IgD-negative memory B cell (primary cell): ENCODE measurements around the gene LRRFIP2. TPM values are rescaled to one million over a fixed set of nuclear protein-coding genes. Genes with fewer than 3 reads are reported as not detected.
A peak's percentile ranks its signal among the peaks of the same experiment; 100 is the strongest.
"Not testable (repeated sequence)": the region's sequence is repeated elsewhere in the genome, so short reads cannot be mapped to it uniquely, and the experiment has no call there.

Experiments used
- H3K27ac Mint-ChIP-seq, 3 donors: one replicate each; pipeline ENCODE4 v1.8.0; 2020 to 2022; ENCODE audit warnings: mild to moderate bottlenecking in 3 of 3, mixed read lengths in 3 of 3, moderate library complexity in 1 of 3
- H3K27me3 Mint-ChIP-seq: one replicate; pipeline ENCODE4 v1.8.0; 2021; ENCODE audit warnings: mixed read lengths
- H3K36me3 Mint-ChIP-seq: one replicate; pipeline ENCODE4 v1.8.0; 2020; ENCODE audit warnings: mild to moderate bottlenecking, mixed read lengths
- H3K4me1 Mint-ChIP-seq, 3 donors: one replicate each; pipeline ENCODE4 v1.8.0; 2020 to 2022; ENCODE audit warnings: mixed read lengths in 3 of 3, mild to moderate bottlenecking in 1 of 3
- H3K4me3 Mint-ChIP-seq, 4 donors: one replicate each; pipeline ENCODE4 v1.8.0; 2020 to 2022; ENCODE audit warnings: mild to moderate bottlenecking in 4 of 4, mixed read lengths in 4 of 4, moderate library complexity in 3 of 4
- H3K9me3 Mint-ChIP-seq, 3 donors: one replicate each; pipeline ENCODE4 v1.8.0; 2020 to 2021; ENCODE audit warnings: mixed read lengths in 3 of 3, mild to moderate bottlenecking in 1 of 3
- polyA plus RNA-seq: library from polyadenylated mRNA; unstranded; fragments of 300-500 nt; fragmentation: Illumina TruSeq; gene quantifications from one replicate; pipeline ENCODE4 v1.2.3, GENCODE V29; 2021

Gene LRRFIP2
- polyA plus RNA-seq, 1 donor from 2014 or later, result 22.0 TPM

DNA sequence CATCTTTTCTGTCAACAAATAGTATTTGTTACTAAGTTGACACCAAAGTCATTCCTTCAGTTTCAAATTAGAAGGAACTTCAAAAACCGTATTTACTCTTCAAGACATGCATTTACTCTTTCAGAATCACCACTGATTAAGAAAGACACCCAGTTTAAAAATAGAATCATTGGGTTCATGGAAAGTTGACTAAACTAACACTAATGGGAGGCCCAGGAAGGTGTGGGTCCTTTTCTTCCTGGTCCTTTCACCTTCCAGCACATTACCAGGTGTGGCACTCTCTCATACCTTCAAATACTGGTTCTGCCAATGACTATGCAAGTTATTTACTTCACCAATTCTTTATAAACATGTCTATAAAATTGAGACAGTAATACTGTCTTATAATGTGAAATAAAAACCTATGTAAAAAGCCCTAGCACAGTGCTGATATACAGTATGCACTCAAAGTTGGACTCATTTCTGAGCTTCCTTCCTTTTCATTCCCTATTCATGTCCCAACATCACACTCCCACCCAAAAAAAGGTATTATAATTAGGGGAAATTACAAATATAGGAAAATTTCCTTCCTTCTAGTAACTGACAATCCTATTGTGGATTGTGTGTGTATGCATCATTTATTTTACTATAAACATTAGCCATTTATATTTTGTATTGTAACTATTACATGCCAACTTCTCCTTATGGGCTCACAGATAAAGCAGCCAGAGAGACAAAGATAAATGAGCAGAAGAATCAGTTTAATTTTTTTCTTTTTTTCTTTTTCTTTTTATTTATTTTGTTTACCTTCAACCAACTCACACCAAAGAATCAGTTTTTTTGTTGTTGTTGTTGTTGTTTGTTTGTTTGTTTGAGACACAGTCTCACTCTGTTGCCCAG, 48.9 kb downstream of the LRRFIP2 start:
- Mint-ChIP-seq H3K4me3 (no peak overlapping the region), H3K27me3 (no peaks in the 10 kb centered on the region), H3K36me3 (peaks cover 17% of the 10 kb centered on the region)

DNA sequence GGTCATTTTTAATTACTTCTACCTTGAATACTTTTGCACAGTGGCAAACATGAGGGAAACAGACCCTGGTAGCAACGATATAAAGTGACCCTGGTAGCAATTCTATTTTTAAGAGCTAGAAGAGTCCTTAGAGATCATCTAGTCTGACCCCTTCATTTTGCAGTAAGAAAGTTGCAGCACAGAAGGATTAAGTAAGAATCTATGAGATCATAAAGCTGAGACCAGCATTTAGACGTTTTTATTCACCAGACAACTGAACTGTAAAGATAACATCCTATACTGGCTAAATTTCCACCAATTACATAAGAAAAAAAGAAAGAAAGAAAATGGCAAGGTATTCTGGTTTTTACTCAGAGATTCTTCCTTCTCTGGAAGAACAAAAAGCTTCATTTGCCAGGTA, 49.9 kb downstream of the LRRFIP2 start:
- Mint-ChIP-seq H3K9me3 (peaks cover 0 to 4% (median 2%) of the 10 kb centered on the region in 3 donors), H3K27ac (no peak overlapping the region), H3K36me3 (peaks cover 12% of the 10 kb centered on the region), H3K4me1 (no peaks in the 10 kb centered on the region), H3K4me3 (no peak overlapping the region), H3K27me3 (no peaks in the 10 kb centered on the region)

More for the DNA sequence above, 48.9 kb downstream of the LRRFIP2 start:
- H3K27ac Mint-ChIP-seq, result no peak overlapping the region
- peaks cover 0 to 4% (median 2%) of the 10 kb centered on the region in 3 donors for H3K9me3 Mint-ChIP-seq
- peaks cover 0 to 3% (median 2%) of the 10 kb centered on the region in 3 donors for H3K4me1 Mint-ChIP-seq

- H3K27me3 Mint-ChIP-seq, result no peaks in the 10 kb centered on the region
- H3K4me1 Mint-ChIP-seq, result peaks cover 0 to 4% (median 0%) of the 10 kb centered on the region in 3 donors
- peaks cover 12% of the 10 kb centered on the region for H3K36me3 Mint-ChIP-seq
These were observed 51.1 kb downstream of the LRRFIP2 start for GRCh38 chr3:37123292-37123691.

DNA sequence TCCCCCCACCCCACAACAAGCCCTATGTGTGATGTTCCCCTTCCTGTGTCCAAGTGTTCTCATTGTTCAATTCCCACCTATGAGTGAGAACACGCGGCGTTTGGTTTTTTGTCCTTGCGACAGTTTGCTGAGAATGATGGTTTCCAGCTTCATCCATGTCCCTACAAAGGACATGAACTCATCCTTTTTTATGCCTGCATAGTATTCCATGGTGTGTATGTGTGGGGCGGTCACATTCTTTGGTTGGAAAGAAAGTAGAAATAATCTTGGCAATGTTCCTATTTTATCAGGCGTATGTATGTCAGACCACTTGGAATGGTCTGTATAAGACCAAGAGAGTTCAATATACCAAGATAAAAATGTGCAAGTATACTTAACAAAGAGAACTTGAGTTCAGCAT, 52.3 kb downstream of the LRRFIP2 start:
- H3K4me1 Mint-ChIP-seq, H3K27ac Mint-ChIP-seq, H3K27me3 Mint-ChIP-seq, H3K4me3 Mint-ChIP-seq, H3K9me3 Mint-ChIP-seq: not testable (repeated sequence)
- peaks cover 12% of the 10 kb centered on the region for H3K36me3 Mint-ChIP-seq

More at GRCh38 chr3:37123292-37123691, 51.1 kb downstream of the LRRFIP2 start:
- Mint-ChIP-seq H3K4me3 (no peak overlapping the region), H3K27ac (no peak overlapping the region), H3K9me3 (peaks cover 0 to 4% (median 2%) of the 10 kb centered on the region in 3 donors)

GRCh38 chr3:37118163-37118562, 56.2 kb downstream of the LRRFIP2 start:
- peaks cover 7% of the 10 kb centered on the region for H3K36me3 Mint-ChIP-seq
- peaks cover 0 to 4% (median 2%) of the 10 kb centered on the region in 3 donors for H3K9me3 Mint-ChIP-seq
- H3K4me3 Mint-ChIP-seq, result no peak overlapping the region
- peaks cover 0 to 4% (median 0%) of the 10 kb centered on the region in 3 donors for H3K4me1 Mint-ChIP-seq
- peak overlapping the region in 1 of 3 donors; percentile 76 for H3K27ac Mint-ChIP-seq
- no peaks in the 10 kb centered on the region for H3K27me3 Mint-ChIP-seq

GRCh38 chr3:37117548-37117947, 56.8 kb downstream of the LRRFIP2 start:
- no peak overlapping the region for H3K4me3 Mint-ChIP-seq
- no peaks in the 10 kb centered on the region for H3K27me3 Mint-ChIP-seq
- peaks cover 0 to 4% (median 0%) of the 10 kb centered on the region in 3 donors for H3K4me1 Mint-ChIP-seq
- no peak overlapping the region for H3K27ac Mint-ChIP-seq
- H3K36me3 Mint-ChIP-seq, result peaks cover 7% of the 10 kb centered on the region
- H3K9me3 Mint-ChIP-seq, result peaks cover 0 to 4% (median 2%) of the 10 kb centered on the region in 3 donors

DNA sequence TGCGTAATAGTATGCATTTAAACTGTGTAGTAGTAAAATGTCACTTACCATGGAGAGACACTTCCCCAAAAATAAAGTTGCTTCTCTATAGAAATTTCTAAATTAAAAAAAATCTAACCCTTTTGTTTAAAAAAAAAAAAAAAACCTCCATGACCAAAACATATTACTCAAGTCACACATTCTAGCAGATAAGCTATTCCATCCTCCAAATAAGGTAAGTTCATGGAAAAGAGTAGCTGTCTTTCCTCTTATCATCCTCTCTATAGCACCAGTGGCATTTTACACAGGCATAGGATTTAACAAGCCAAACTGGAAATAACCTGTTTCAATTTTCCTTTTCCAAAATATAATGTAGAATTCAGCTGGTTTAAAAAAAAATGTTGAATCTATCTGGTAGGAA, 57.4 kb downstream of the LRRFIP2 start:
- peaks cover 3% of the 10 kb centered on the region for H3K36me3 Mint-ChIP-seq
- no peak overlapping the region for H3K4me3 Mint-ChIP-seq
- H3K9me3 Mint-ChIP-seq, result peaks cover 0 to under 1% (median 0%) of the 10 kb centered on the region in 3 donors
- H3K4me1 Mint-ChIP-seq, result peaks cover 0 to 4% (median 0%) of the 10 kb centered on the region in 3 donors
- no peaks in the 10 kb centered on the region for H3K27me3 Mint-ChIP-seq
- H3K27ac Mint-ChIP-seq, result no peak overlapping the region

DNA sequence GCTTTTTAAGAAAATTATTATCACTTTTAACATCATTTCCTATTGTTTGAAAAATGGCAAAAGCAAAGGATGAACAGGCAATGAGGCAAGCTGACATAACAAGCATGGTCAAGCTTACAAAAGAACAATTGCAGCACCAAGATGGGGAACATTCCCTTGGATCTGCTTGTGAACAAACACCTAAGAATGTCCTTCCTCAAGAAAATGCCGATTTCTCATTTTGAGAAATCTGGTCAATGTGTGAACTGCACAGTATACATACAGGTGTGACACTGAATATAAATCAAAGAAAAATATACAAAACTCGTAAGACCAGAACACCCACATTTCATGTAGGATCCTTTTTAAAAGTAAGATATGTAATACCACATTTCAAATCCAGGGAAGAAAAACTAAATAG, 58.9 kb downstream of the LRRFIP2 start:
- Mint-ChIP-seq H3K9me3 (no peaks in the 10 kb centered on the region), H3K36me3 (peaks cover 2% of the 10 kb centered on the region), H3K4me1 (peaks cover 0 to 4% (median 1%) of the 10 kb centered on the region in 3 donors), H3K4me3 (no peak overlapping the region), H3K27me3 (no peaks in the 10 kb centered on the region), H3K27ac (no peak overlapping the region)

DNA sequence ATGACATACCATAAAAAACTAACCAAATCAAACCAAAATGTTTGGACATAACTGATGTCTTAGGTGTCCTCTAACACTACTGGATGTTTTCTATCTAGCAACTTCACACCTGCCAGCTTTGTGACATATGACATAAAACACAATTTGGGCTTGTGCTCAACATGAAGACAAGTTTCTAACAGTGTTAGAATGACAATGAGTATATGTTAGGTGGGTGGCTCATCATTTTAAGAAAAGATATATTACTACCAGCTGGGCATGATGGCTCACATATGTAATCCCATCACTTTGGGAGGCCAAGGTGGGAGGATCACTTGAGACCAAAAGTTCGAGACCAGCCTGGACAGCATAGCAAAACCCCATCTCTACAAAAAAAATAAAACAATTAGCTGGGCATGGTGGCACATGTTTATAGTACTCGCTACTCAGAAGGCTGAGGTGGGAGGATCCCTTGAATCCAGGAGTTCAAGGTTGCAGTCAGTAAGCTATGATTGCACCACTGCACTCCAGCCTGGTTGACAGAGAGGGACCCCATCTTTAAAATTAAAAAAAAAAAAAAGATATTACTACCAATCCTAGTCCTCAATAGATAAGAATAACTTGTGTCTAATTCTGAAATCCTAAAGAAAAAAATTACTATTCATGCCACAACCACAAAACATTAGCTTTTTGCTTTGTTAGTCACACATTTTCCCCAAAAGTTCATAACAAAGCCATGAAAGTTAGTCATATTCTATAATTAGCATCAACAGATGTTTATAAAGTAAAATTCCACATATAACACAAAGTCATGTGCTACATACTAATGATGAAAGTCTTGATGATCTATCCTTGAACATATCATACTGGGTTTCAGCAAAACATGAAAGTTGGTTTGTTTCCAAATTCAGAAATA, 59.9 kb downstream of the LRRFIP2 start:
- Mint-ChIP-seq H3K9me3 (no peaks in the 10 kb centered on the region), H3K36me3 (peaks cover 2% of the 10 kb centered on the region), H3K27ac (no peak overlapping the region)

GRCh38 chr3:37112987-37113386, 61.4 kb downstream of the LRRFIP2 start:
- Mint-ChIP-seq H3K9me3 (no peaks in the 10 kb centered on the region), H3K27me3 (no peaks in the 10 kb centered on the region), H3K36me3 (peaks cover 6% of the 10 kb centered on the region), H3K4me1 (peaks cover 0 to 1% (median 0%) of the 10 kb centered on the region in 3 donors), H3K27ac (no peak overlapping the region), H3K4me3 (no peak overlapping the region)

More for the DNA sequence above, 59.9 kb downstream of the LRRFIP2 start:
- Mint-ChIP-seq H3K4me1 (peaks cover 0 to 4% (median 1%) of the 10 kb centered on the region in 3 donors), H3K4me3 (no peak overlapping the region), H3K27me3 (no peaks in the 10 kb centered on the region)

- Mint-ChIP-seq H3K27ac (no peak overlapping the region), H3K9me3 (no peaks in the 10 kb centered on the region), H3K4me1 (peaks cover 0 to 2% (median 0%) of the 10 kb centered on the region in 3 donors), H3K4me3 (no peak overlapping the region), H3K27me3 (no peaks in the 10 kb centered on the region), H3K36me3 (peaks cover 8% of the 10 kb centered on the region)
These were observed 63.2 kb downstream of the LRRFIP2 start for GRCh38 chr3:37111199-37111598.

DNA sequence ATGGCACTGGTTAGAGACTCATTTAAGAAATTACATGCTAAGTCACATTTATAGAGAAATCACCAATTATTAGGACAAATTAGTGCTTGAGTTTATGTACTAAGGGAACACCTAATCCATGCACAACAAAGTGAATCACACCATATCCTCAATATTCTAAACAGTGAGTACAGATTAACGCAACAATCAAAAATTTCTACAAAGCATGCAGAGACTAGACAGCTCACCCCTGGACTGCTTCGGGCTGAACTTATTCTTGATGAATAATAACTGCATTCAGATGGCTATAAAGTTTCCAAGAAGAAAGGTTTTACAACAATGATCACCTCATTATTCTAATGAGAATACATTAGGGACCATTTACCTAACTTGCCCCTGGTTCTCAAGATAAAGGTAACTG, 66.5 kb downstream of the LRRFIP2 start:
- Mint-ChIP-seq H3K4me3 (no peak overlapping the region), H3K36me3 (peaks cover 7% of the 10 kb centered on the region), H3K27me3 (no peaks in the 10 kb centered on the region), H3K4me1 (peaks cover 0 to 3% (median 3%) of the 10 kb centered on the region in 3 donors), H3K27ac (no peak overlapping the region), H3K9me3 (no peaks in the 10 kb centered on the region)

- no peaks in the 10 kb centered on the region for H3K9me3 Mint-ChIP-seq
- H3K4me3 Mint-ChIP-seq, result no peak overlapping the region
- H3K4me1 Mint-ChIP-seq, result peaks cover 1 to 4% (median 3%) of the 10 kb centered on the region in 3 donors
- no peaks in the 10 kb centered on the region for H3K27me3 Mint-ChIP-seq
- peaks cover 2% of the 10 kb centered on the region for H3K36me3 Mint-ChIP-seq
- no peak overlapping the region for H3K27ac Mint-ChIP-seq
These were observed 71.1 kb downstream of the LRRFIP2 start for GRCh38 chr3:37103103-37103808.

- Mint-ChIP-seq H3K27me3 (no peaks in the 10 kb centered on the region), H3K4me3 (no peak overlapping the region), H3K9me3 (no peaks in the 10 kb centered on the region), H3K27ac (no peak overlapping the region), H3K36me3 (peaks cover 4% of the 10 kb centered on the region), H3K4me1 (peaks cover 0 to 4% (median 3%) of the 10 kb centered on the region in 3 donors)
These were observed 74.0 kb downstream of the LRRFIP2 start for GRCh38 chr3:37100411-37100810.
